Transverse colon (tissue), 4 donors: ENCODE measurements around the gene ILF3. TPM values are rescaled to one million over a fixed set of nuclear protein-coding genes. Genes with fewer than 3 reads are reported as not detected.

ENCODE experiments used
- DNase-seq: peaks from one replicate; pipeline ENCODE4 v3.0.0-alpha.2; 2019
- H3K27ac ChIP-seq, 4 donors: fragments of 200-600 bp; sonication (generic); 2 replicates each; pipeline ENCODE4 v1.5.1; 2016 to 2018; ENCODE audit warnings: inconsistent platforms in 4 of 4
- H3K27me3 ChIP-seq: fragments of 200-600 bp; sonication (generic); 2 replicates; pipeline ENCODE4 v1.5.1; 2017; ENCODE audit warnings: inconsistent platforms
- H3K36me3 ChIP-seq, 4 donors: fragments of 200-600 bp; sonication (generic); 2 replicates each; pipeline ENCODE4 v1.5.1; 2017 to 2019; ENCODE audit warnings: inconsistent platforms in 4 of 4
- H3K4me1 ChIP-seq, 4 donors: fragments of 200-600 bp; sonication (generic); 2 replicates each; pipeline ENCODE4 v1.5.1; 2017 to 2020; ENCODE audit warnings: inconsistent platforms in 4 of 4
- H3K4me3 ChIP-seq, 4 donors: fragments of 200-600 bp; sonication (generic); 1 replicate in 1 of 4; 2 replicates in 3 of 4; pipeline versions ENCODE4 v1.5.1 to v1.6.1; 2017 to 2019; ENCODE audit warnings: inconsistent platforms in 4 of 4
- H3K9me3 ChIP-seq, 2 donors: fragments of 200-600 bp; sonication (generic); 2 replicates each; pipeline ENCODE4 v1.5.1; 2017 to 2019; ENCODE audit warnings: inconsistent platforms in 2 of 2
- CTCF ChIP-seq, 5 experiments: fragments of 200-600 bp in 3 of 5; fragments of 450-650 bp in 2 of 5; sonication (generic) in 3 of 5; IDR thresholded peaks; 1 replicate in 2 of 5; 2 replicates in 3 of 5; pipeline ENCODE4 v1.5.1; 2016 to 2017; ENCODE audit warnings: antibody characterized with exemption in 5 of 5, inconsistent platforms in 3 of 5, mild to moderate bottlenecking in 2 of 5, moderate library complexity in 1 of 5
- EP300 ChIP-seq: sonication (generic); formaldehyde crosslinking; IDR thresholded peaks from one replicate; pipeline ENCODE4 v1.6.1; 2017; ENCODE audit warnings: antibody characterized with exemption, low read depth
- POLR2A ChIP-seq: fragments of 450-650 bp; IDR thresholded peaks from one replicate; pipeline ENCODE4 v1.6.1; 2016; ENCODE audit warnings: antibody characterized with exemption, mild to moderate bottlenecking, moderate library complexity
- POLR2AphosphoS5 ChIP-seq, 3 donors: sonication (generic); formaldehyde crosslinking; IDR thresholded peaks; one replicate each; pipeline ENCODE4 v1.6.1; 2016; ENCODE audit warnings: antibody characterized with exemption in 3 of 3
- WGBS, 2 donors: methylation state at CpG; one replicate each; pipeline ENCODE4 v1.1.5; 2018; ENCODE audit warnings: low coverage in 1 of 2; 5-methylcytosine and 5-hydroxymethylcytosine counted together
- in situ Hi-C, 4 donors: fragments of 200-750 bp; cut with MboI; loops; one replicate each; pipeline versions ENCODE4 v1.15.0 to v1.15.1; 2017; ENCODE audit warnings: low sequenced_read_pairs in 3 of 4, low pct_ligation_motif_present in 1 of 4, low pct_unique_long_range_greater_than_20kb in 1 of 4
- intact Hi-C: fragments of 100-400 bp; cut with DNase I; formaldehyde crosslinking; loops from one replicate; pipeline ENCODE4 v1.15.1; 2023; ENCODE audit warnings: low total_unique reads
- total RNA-seq, 4 donors: library from RNA; depleted of rRNA; stranded (reverse); fragments of >200 nt; gene quantifications; one replicate each; pipeline ENCODE4 v1.1.0, GENCODE V29; 2016

Gene ILF3
- total RNA-seq, 4 donors from 2014 or later = 73.6 to 242 (median 151) TPM

- TF ChIP-seq POLR2A = peak; percentile 46
- TF ChIP-seq CTCF (IDR thresholded peaks at IDR 0.05) = no peak
- in situ Hi-C loops = loop anchor here (10.0 to 25.0 kb wide), 3 partner anchors 45 to 143 kb away; partner anchors contain the start of gene CARM1 (in 2 of the 4)
- Histone ChIP-seq H3K4me1 (peaks cover 20 to 55% (median 44%) of the 10 kb centered on the region in 4 donors), H3K27ac (peak overlapping the region; percentile 96 to 99 (median 98)), H3K4me3 (peak overlapping the region; percentile 81 to 100 (median 98)), H3K36me3 (no peaks in the 10 kb centered on the region), H3K27me3 (no peaks in the 10 kb centered on the region), H3K9me3 (no peaks in the 10 kb centered on the region)
- peak; percentile 49 for DNase-seq
- intact Hi-C loops = no loop called here
- 39% methylated on average over 5 of the region's 5 CpGs; no CpG with 5 or more reads in 1 of the 2 donors for WGBS, 2 donors
Observed at GRCh38 chr19:10719466-10719961, 65.4 kb downstream of the ILF3 start.

- WGBS, 2 donors = 81 to 83% methylated on average over 5 to 6 of the region's 6 CpGs
- no peaks in the 10 kb centered on the region for H3K27me3 ChIP-seq
- H3K9me3 ChIP-seq = no peaks in the 10 kb centered on the region
- DNase-seq = no peak
- in situ Hi-C loops (loop anchor here in 2 of 4 donors (25.0 kb wide), 1 partner anchor 142 kb away; the partner anchor contains the start of gene CARM1 (in 2 of the 2)), intact Hi-C loops (no loop called here)
- peak overlapping the region in 3 of 4 donors; percentile 98 to 99 (median 99) for H3K27ac ChIP-seq
- H3K4me3 ChIP-seq = peak overlapping the region in 1 of 4 donors; percentile 99
- H3K36me3 ChIP-seq = no peaks in the 10 kb centered on the region
- peaks cover 22 to 66% (median 54%) of the 10 kb centered on the region in 4 donors for H3K4me1 ChIP-seq
- no peak for TF ChIP-seq POLR2AphosphoS5 (IDR thresholded peaks at IDR 0.05)
Observed at GRCh38 chr19:10720607-10721125, 66.5 kb downstream of the ILF3 start.

GRCh38 chr19:10723591-10723990 is 69.4 kb downstream of the ILF3 start:
- H3K27me3 ChIP-seq = no peaks in the 10 kb centered on the region
- H3K36me3 ChIP-seq = no peaks in the 10 kb centered on the region
- peaks cover 33 to 88% (median 73%) of the 10 kb centered on the region in 4 donors for H3K4me1 ChIP-seq
- in situ Hi-C loops = loop anchor here in 2 of 4 donors (25.0 kb wide), 1 partner anchor 139 kb away; the partner anchor contains the start of gene CARM1 (in 2 of the 2)
- no peak for TF ChIP-seq POLR2AphosphoS5 (IDR thresholded peaks at IDR 0.05)
- no peak for TF ChIP-seq POLR2A
- TF ChIP-seq CTCF (IDR thresholded peaks at IDR 0.05) = no peak
- TF ChIP-seq EP300 = no peak
- H3K9me3 ChIP-seq = no peaks in the 10 kb centered on the region
- WGBS, 2 donors = 94 to 100% methylated on average over 1 to 3 of the region's 3 CpGs
- intact Hi-C loops = no loop called here
- no peak overlapping the region for H3K4me3 ChIP-seq
- H3K27ac ChIP-seq = no peak overlapping the region
- no peak for DNase-seq

GRCh38 chr19:10724573-10725071 is 70.5 kb downstream of the ILF3 start:
- H3K27ac ChIP-seq = peak overlapping the region; percentile 10 to 79 (median 46)
- H3K4me1 ChIP-seq = peaks cover 34 to 88% (median 69%) of the 10 kb centered on the region in 4 donors
- no peaks in the 10 kb centered on the region for H3K27me3 ChIP-seq
- in situ Hi-C loops = loop anchor here in 2 of 4 donors (25.0 kb wide), 1 partner anchor 138 kb away; the partner anchor contains the start of gene CARM1 (in 2 of the 2)
- H3K36me3 ChIP-seq = no peaks in the 10 kb centered on the region
- no peak for TF ChIP-seq CTCF (IDR thresholded peaks at IDR 0.05)
- no peak for TF ChIP-seq POLR2AphosphoS5 (IDR thresholded peaks at IDR 0.05)
- no peak for TF ChIP-seq POLR2A
- TF ChIP-seq EP300 = no peak
- intact Hi-C loops = no loop called here
- WGBS, 2 donors = 67% methylated on average over 12 of the region's 12 CpGs; no CpG with 5 or more reads in 1 of the 2 donors
- no peak for DNase-seq
- H3K4me3 ChIP-seq = no peak overlapping the region
- no peaks in the 10 kb centered on the region for H3K9me3 ChIP-seq
